ENCODE results near the gene FLYWCH2.

GRCh38 chr16:2938206-2938605 lies 55.2 kb downstream of the FLYWCH2 start:
- TF ChIP-seq, protein P1, sequence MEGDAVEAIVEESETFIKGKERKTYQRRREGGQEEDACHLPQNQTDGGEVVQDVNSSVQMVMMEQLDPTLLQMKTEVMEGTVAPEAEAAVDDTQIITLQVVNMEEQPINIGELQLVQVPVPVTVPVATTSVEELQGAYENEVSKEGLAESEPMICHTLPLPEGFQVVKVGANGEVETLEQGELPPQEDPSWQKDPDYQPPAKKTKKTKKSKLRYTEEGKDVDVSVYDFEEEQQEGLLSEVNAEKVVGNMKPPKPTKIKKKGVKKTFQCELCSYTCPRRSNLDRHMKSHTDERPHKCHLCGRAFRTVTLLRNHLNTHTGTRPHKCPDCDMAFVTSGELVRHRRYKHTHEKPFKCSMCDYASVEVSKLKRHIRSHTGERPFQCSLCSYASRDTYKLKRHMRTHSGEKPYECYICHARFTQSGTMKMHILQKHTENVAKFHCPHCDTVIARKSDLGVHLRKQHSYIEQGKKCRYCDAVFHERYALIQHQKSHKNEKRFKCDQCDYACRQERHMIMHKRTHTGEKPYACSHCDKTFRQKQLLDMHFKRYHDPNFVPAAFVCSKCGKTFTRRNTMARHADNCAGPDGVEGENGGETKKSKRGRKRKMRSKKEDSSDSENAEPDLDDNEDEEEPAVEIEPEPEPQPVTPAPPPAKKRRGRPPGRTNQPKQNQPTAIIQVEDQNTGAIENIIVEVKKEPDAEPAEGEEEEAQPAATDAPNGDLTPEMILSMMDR (IDR thresholded peaks at IDR 0.05; ENCODE audit: low read length): no peak
- no peak for TF ChIP-seq EZH2 (IDR thresholded peaks at IDR 0.05; ENCODE audit: borderline replicate concordance, low read length)

All from OCI-LY1 (cell line).